Fibroblast of lung (primary cell): ENCODE measurements around the gene ARHGAP35. TPM values are rescaled to one million over a fixed set of nuclear protein-coding genes. Genes with fewer than 3 reads are reported as not detected.

ENCODE experiments used
- DNase-seq, 2 donors: peaks; one replicate each; pipeline versions ENCODE4 v3.0.0 to v3.0.0-alpha.2; 2010; ENCODE audit warnings: low read depth in 2 of 2
- H2AFZ ChIP-seq: 2 replicates; pipeline ENCODE4 v1.5.1; 2012; ENCODE audit warnings: low read length, control low read depth, inconsistent platforms
- H3K27ac ChIP-seq: 2 replicates; pipeline ENCODE4 v1.5.1; 2011; ENCODE audit warnings: low read length, control low read depth; ENCODE audit not compliant: insufficient read depth
- H3K27me3 ChIP-seq: 2 replicates; pipeline ENCODE4 v1.5.1; 2011; ENCODE audit warnings: mild to moderate bottlenecking, low read length; ENCODE audit not compliant: control insufficient read depth, insufficient read depth
- H3K36me3 ChIP-seq: 2 replicates; pipeline ENCODE4 v1.5.1; 2011; ENCODE audit warnings: low read length; ENCODE audit not compliant: control insufficient read depth, insufficient read depth
- H3K4me1 ChIP-seq: 2 replicates; pipeline ENCODE4 v1.5.1; 2011; ENCODE audit warnings: low read length; ENCODE audit not compliant: control insufficient read depth, insufficient read depth; ENCODE audit errors: extremely low read depth
- H3K4me2 ChIP-seq: 2 replicates; pipeline ENCODE4 v1.5.1; 2011; ENCODE audit warnings: low read length, control low read depth; ENCODE audit not compliant: insufficient read depth; ENCODE audit errors: extremely low read depth
- H3K4me3 ChIP-seq, 4 experiments: fragments of 200-600 bp in 1 of 4; sonication (generic) in 1 of 4; replicated peaks in 1 of 4; 2 replicates each; pipeline ENCODE4 v1.5.1; 2011 to 2016; ENCODE audit warnings: low read length in 4 of 4, low read depth in 3 of 4, mild to moderate bottlenecking in 3 of 4, control low read depth in 2 of 4, inconsistent platforms in 1 of 4, mixed read lengths in 1 of 4; ENCODE audit not compliant: insufficient read depth in 1 of 4; ENCODE audit errors: control extremely low read depth in 1 of 4
- H3K79me2 ChIP-seq: 2 replicates; pipeline ENCODE4 v1.5.1; 2012; ENCODE audit warnings: mild to moderate bottlenecking, low read length, inconsistent platforms; ENCODE audit not compliant: control insufficient read depth, insufficient read depth
- H3K9ac ChIP-seq: 2 replicates; pipeline ENCODE4 v1.5.1; 2011; ENCODE audit warnings: mild to moderate bottlenecking, low read length, control low read depth; ENCODE audit not compliant: insufficient read depth
- H3K9me3 ChIP-seq: 2 replicates; pipeline ENCODE4 v1.5.1; 2012; ENCODE audit warnings: low read depth, low read length; ENCODE audit not compliant: control insufficient read depth, insufficient read depth
- H4K20me1 ChIP-seq: 2 replicates; pipeline ENCODE4 v1.5.1; 2011; ENCODE audit warnings: low read length; ENCODE audit not compliant: control insufficient read depth, insufficient read depth; ENCODE audit errors: extremely low read depth
- CTCF ChIP-seq, 2 donors: IDR thresholded peaks in 1 of 2; conservative IDR thresholded peaks in 1 of 2; 1 replicate in 1 of 2; 2 replicates in 1 of 2; pipeline ENCODE4 v1.5.1; 2011 to 2012; ENCODE audit warnings: low read length in 2 of 2, control low read depth in 1 of 2, inconsistent platforms in 1 of 2, low read depth in 1 of 2, mild to moderate bottlenecking in 1 of 2
- EZH2 ChIP-seq: IDR thresholded peaks from 2 replicates; pipeline ENCODE4 v1.5.1; 2012; ENCODE audit warnings: low read length, control low read depth, mild to moderate bottlenecking; ENCODE audit errors: missing control alignments
- polyA plus RNA-seq, 2 donors: library from polyadenylated mRNA; depleted of rRNA in 1 of 2; stranded (reverse) in 1 of 2; unstranded in 1 of 2; fragments of >200 nt; gene quantifications; 2 replicates each; pipeline ENCODE4 v1.2.1, GENCODE V29; 2011 to 2012; ENCODE audit warnings: missing spikeins in 1 of 2
- total RNA-seq: library from RNA; depleted of rRNA; stranded (reverse); fragments of >200 nt; gene quantifications from 2 replicates; pipeline ENCODE4 v1.2.1, GENCODE V29; 2014

The ARHGAP35 gene
- total and polyA plus RNA-seq, 2 donors (not counting 1 experiment from before 2014, with no cell fraction given), result 26.0 to 47.6 TPM

- no peak overlapping the region for H3K4me2 ChIP-seq
- peaks cover 55% of the 10 kb centered on the region for H3K79me2 ChIP-seq
- no peaks in the 10 kb centered on the region for H3K27me3 ChIP-seq
- no peaks in the 10 kb centered on the region for H3K9me3 ChIP-seq
- DNase-seq, result no peak
- H3K27ac ChIP-seq, result no peak overlapping the region
- H3K4me1 ChIP-seq, result peaks cover 17% of the 10 kb centered on the region
- H4K20me1 ChIP-seq, result no peaks in the 10 kb centered on the region
- TF ChIP-seq CTCF (conservative IDR thresholded peaks at IDR 0.05 in 1 of 2, IDR thresholded peaks at IDR 0.05 in 1 of 2; ENCODE audit: low read depth in 1 of 2, low read length in 2 of 2), result no peak
- TF ChIP-seq EZH2, result no peak
- H2AFZ ChIP-seq, result no peak overlapping the region
- H3K36me3 ChIP-seq, result no peaks in the 10 kb centered on the region
- no peak overlapping the region for H3K9ac ChIP-seq
- H3K4me3 ChIP-seq, result no peak overlapping the region
These were observed 48.6 kb downstream of the ARHGAP35 start for GRCh38 chr19:46909356-46909755.

Other genes starting within 250 kb of the ARHGAP35 start
- gene PTGIR, start 235.9 kb upstream of the ARHGAP35 start, total RNA-seq, result 10.3 and 16.5 TPM in 2 replicates
- 8.4 and 27.8 TPM in 2 replicates for gene PTGIR, start 235.9 kb upstream of the ARHGAP35 start, polyA plus RNA-seq
- not detected in 2 replicates for gene GNG8, start 224.8 kb upstream of the ARHGAP35 start, total RNA-seq
- gene GNG8, start 224.8 kb upstream of the ARHGAP35 start, polyA plus RNA-seq, result not detected in 2 replicates
- gene DACT3, start 199.8 kb upstream of the ARHGAP35 start, total RNA-seq, result 4.1 and 5.6 TPM in 2 replicates
- 9.3 and 11.5 TPM in 2 replicates for gene DACT3, start 199.8 kb upstream of the ARHGAP35 start, polyA plus RNA-seq
- gene PRKD2, start 143.9 kb upstream of the ARHGAP35 start, total RNA-seq, result 8.2 and 11.6 TPM in 2 replicates
- gene PRKD2, start 143.9 kb upstream of the ARHGAP35 start, polyA plus RNA-seq, result 8.1 and 10.8 TPM in 2 replicates
- gene FKRP, start 114.9 kb upstream of the ARHGAP35 start, total RNA-seq, result 9.8 and 12.2 TPM in 2 replicates
- gene FKRP, start 114.9 kb upstream of the ARHGAP35 start, polyA plus RNA-seq, result 11.8 and 15.1 TPM in 2 replicates
- 52.9 and 56.0 TPM in 2 replicates for gene STRN4, start 114.5 kb upstream of the ARHGAP35 start, total RNA-seq
- 33.7 and 39.9 TPM in 2 replicates for gene STRN4, start 114.5 kb upstream of the ARHGAP35 start, polyA plus RNA-seq
- gene SLC1A5, start 72.4 kb upstream of the ARHGAP35 start, total RNA-seq, result 171 and 281 TPM in 2 replicates
- 107 and 114 TPM in 2 replicates for gene SLC1A5, start 72.4 kb upstream of the ARHGAP35 start, polyA plus RNA-seq
- gene AP2S1, start 10.2 kb upstream of the ARHGAP35 start, total RNA-seq, result 111 and 143 TPM in 2 replicates
- 201 and 233 TPM in 2 replicates for gene AP2S1, start 10.2 kb upstream of the ARHGAP35 start, polyA plus RNA-seq
- gene NPAS1, start 158.8 kb downstream of the ARHGAP35 start, total RNA-seq, result 0.26 and 0.33 TPM in 2 replicates
- 0.22 and 0.34 TPM in 2 replicates for gene NPAS1, start 158.8 kb downstream of the ARHGAP35 start, polyA plus RNA-seq
- gene TMEM160, start 187.6 kb downstream of the ARHGAP35 start, total RNA-seq, result 7.7 and 27.1 TPM in 2 replicates
- gene TMEM160, start 187.6 kb downstream of the ARHGAP35 start, polyA plus RNA-seq, result 4.1 and 6.9 TPM in 2 replicates